ENCODE data around the gene FASLG. TPM values are rescaled to one million over a fixed set of nuclear protein-coding genes. Genes with fewer than 3 reads are reported as not detected.
A peak's percentile ranks its signal among the peaks of the same experiment; 100 is the strongest.
"Not testable (repeated sequence)": the region's sequence is repeated elsewhere in the genome, so short reads cannot be mapped to it uniquely, and the experiment has no call there.

FASLG gene
- not detected for total RNA-seq

GRCh38 chr1:172658871-172659453 lies at the start of gene FASLG:
FASLG (plus strand) TSS chr1:172659103; CDS start chr1:172659202, 99 bp downstream.
- ATAC-seq: no peak

- ATAC-seq: peak; percentile 48
Observed at GRCh38 chr1:172609528-172609927, 49.4 kb upstream of the FASLG start.

- ATAC-seq: no peak
Observed at GRCh38 chr1:172612478-172612877, 46.4 kb upstream of the FASLG start.

GRCh38 chr1:172613294-172613693 lies 45.6 kb upstream of the FASLG start:
- no peak for ATAC-seq

- no peak for ATAC-seq
Observed at GRCh38 chr1:172616195-172616594, 42.7 kb upstream of the FASLG start.

- ATAC-seq: no peak
Observed at GRCh38 chr1:172616636-172617035, 42.3 kb upstream of the FASLG start.

- ATAC-seq: not testable (repeated sequence)
Observed at GRCh38 chr1:172620603-172621002, 38.3 kb upstream of the FASLG start.

- ATAC-seq: no peak
Observed at GRCh38 chr1:172622541-172622940, 36.4 kb upstream of the FASLG start.

GRCh38 chr1:172623748-172624147 lies 35.2 kb upstream of the FASLG start:
- no peak for ATAC-seq

- no peak for ATAC-seq
Observed at GRCh38 chr1:172626845-172627244, 32.1 kb upstream of the FASLG start.

GRCh38 chr1:172627702-172628101 lies 31.2 kb upstream of the FASLG start:
- ATAC-seq: no peak

GRCh38 chr1:172628401-172628800 lies 30.5 kb upstream of the FASLG start:
- ATAC-seq: no peak

GRCh38 chr1:172629170-172629569 lies 29.7 kb upstream of the FASLG start:
- ATAC-seq: no peak

- no peak for ATAC-seq
Observed at GRCh38 chr1:172629638-172630037, 29.3 kb upstream of the FASLG start.

GRCh38 chr1:172630056-172630818 lies 28.7 kb upstream of the FASLG start:
- ATAC-seq: no peak

- no peak for ATAC-seq
Observed at GRCh38 chr1:172630868-172631267, 28.0 kb upstream of the FASLG start.

- no peak for ATAC-seq
Observed at GRCh38 chr1:172637522-172637921, 21.4 kb upstream of the FASLG start.

- ATAC-seq: no peak
Observed at GRCh38 chr1:172638249-172638648, 20.7 kb upstream of the FASLG start.

GRCh38 chr1:172638885-172639831 lies 19.7 kb upstream of the FASLG start:
- peak; percentile 79 for ATAC-seq

- no peak for ATAC-seq
Observed at GRCh38 chr1:172640111-172640510, 18.8 kb upstream of the FASLG start.

- no peak for ATAC-seq
Observed at GRCh38 chr1:172641492-172641891, 17.4 kb upstream of the FASLG start.

- no peak for ATAC-seq
Observed at GRCh38 chr1:172642970-172643369, 15.9 kb upstream of the FASLG start.

GRCh38 chr1:172646653-172647052 lies 12.2 kb upstream of the FASLG start:
- ATAC-seq: no peak

All from esophagus mucosa (tissue), 1 donor.